Measurements from ENCODE around the gene GRPEL1.
"Not testable (repeated sequence)": the region's sequence is repeated elsewhere in the genome, so short reads cannot be mapped to it uniquely, and the experiment has no call there.

DNA sequence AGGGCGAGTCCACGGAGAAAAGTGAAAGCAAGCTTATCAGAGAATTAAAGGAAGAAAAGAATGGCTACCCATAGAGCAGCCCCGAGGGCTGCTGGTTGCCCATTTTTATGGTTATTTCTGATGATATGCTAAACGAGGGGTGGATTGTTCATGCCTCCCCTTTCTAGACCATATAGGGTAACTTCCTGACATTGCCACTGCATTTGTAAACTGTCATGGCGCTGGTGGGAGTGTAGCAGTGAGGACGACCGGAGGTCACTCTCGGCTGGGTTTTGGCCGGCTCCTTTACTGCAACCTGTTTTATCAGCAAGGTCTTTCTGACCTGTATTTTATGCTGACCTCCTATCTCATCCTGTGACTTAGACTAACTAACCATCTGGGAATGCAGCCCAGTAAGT, 16.7 kb upstream of the GRPEL1 start:
- TF ChIP-seq ZNF274 (IDR thresholded peaks at IDR 0.05; ENCODE audit: low read depth, low read length); YY1 (IDR thresholded peaks at IDR 0.05; ENCODE audit: insufficient read depth, insufficient read length); SUZ12 (IDR thresholded peaks at IDR 0.05; ENCODE audit: extremely low read depth, insufficient read depth, insufficient read length): not testable (repeated sequence)
